ENCODE data around the gene KEL. TPM values are rescaled to one million over a fixed set of nuclear protein-coding genes. Genes with fewer than 3 reads are reported as not detected.

KEL gene
- total and polyA plus RNA-seq, 2 donors (not counting 3 experiments of a cell fraction or from before 2014, with no cell fraction given), result 0.30 to 1.2 TPM

DNA sequence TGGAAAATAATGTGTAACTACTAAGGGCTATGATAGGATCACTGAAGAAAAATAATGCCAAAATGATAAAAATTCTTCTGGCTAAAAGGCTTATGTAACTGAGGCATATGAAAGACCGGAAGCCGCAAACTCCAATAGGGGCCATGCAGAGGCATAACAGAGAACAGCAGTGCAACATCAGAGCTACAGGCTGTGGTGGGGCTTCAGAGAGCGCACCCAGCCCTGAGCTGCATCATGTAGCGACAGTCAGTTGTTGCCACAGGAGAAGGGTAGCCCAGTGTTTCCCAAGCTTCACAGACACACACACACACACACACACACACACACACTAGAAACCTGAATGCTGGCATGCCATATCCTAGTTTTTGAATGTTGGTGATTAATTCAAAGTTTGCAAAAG lies 13.6 kb downstream of the KEL start:
- no peaks in the 10 kb centered on the region for H4K20me1 ChIP-seq (replicated peaks; ENCODE audit: control insufficient read depth, extremely low read depth, insufficient read depth, low read length)
- no peak overlapping the region for H3K4me2 ChIP-seq (ENCODE audit: insufficient read depth, low read length)
- no peak overlapping the region for H3K9ac ChIP-seq (replicated peaks; ENCODE audit: extremely low read depth, insufficient read depth, low read length)
- no TSS peak for BruUV-seq (replicated peaks)
- no peaks in the 10 kb centered on the region for H3K36me3 ChIP-seq (ENCODE audit: control insufficient read depth in 2 of 2, extremely low read depth in 1 of 2, insufficient read depth in 2 of 2, low read length in 2 of 2)
- FAIRE-seq (no peak), DNase-seq (ENCODE audit: low read depth, low spot score) (no peak)
- no peaks in the 10 kb centered on the region for H3K9me1 ChIP-seq (replicated peaks; ENCODE audit: control insufficient read depth, extremely low read depth, insufficient read depth, low read length)
- H3K4me3 ChIP-seq (replicated peaks in 1 of 3; ENCODE audit: insufficient read depth in 1 of 3, low read depth in 1 of 3, low read length in 3 of 3), result no peak overlapping the region
- no peaks in the 10 kb centered on the region for H3K9me3 ChIP-seq (replicated peaks; ENCODE audit: control insufficient read depth, insufficient read depth, low read length)
- TF ChIP-seq GATA2 (IDR thresholded peaks at IDR 0.05; ENCODE audit: insufficient read depth, insufficient read length, low read depth, low read length) (no peak), MYC (IDR thresholded peaks at IDR 0.05; ENCODE audit: low read depth, low read length) (no peak)
- no peaks in the 10 kb centered on the region for H3K79me2 ChIP-seq (ENCODE audit: control insufficient read depth, insufficient read depth, low read length)
- no peaks in the 10 kb centered on the region for H3K4me1 ChIP-seq (ENCODE audit: control insufficient read depth, extremely low read depth, insufficient read depth, low read length)
- dilution Hi-C loops (cut with MboI; ENCODE audit: extremely low pct_ligation_motif_present, low sequenced_read_pairs) (no loop called here), intact Hi-C loops (cut with micrococcal nuclease) (no loop called here)
- no peak overlapping the region for H3K27ac ChIP-seq (ENCODE audit: insufficient read depth, low read depth, low read length)
- H3K27me3 ChIP-seq (ENCODE audit: control insufficient read depth in 2 of 2, insufficient read depth in 2 of 2, low read length in 2 of 2), result no peaks in the 10 kb centered on the region
- CTCF ChIA-PET, result no interaction called here
- no peak overlapping the region for H2AFZ ChIP-seq (ENCODE audit: low read depth, low read length)
- POLR2A ChIA-PET, result no interaction called here

DNA sequence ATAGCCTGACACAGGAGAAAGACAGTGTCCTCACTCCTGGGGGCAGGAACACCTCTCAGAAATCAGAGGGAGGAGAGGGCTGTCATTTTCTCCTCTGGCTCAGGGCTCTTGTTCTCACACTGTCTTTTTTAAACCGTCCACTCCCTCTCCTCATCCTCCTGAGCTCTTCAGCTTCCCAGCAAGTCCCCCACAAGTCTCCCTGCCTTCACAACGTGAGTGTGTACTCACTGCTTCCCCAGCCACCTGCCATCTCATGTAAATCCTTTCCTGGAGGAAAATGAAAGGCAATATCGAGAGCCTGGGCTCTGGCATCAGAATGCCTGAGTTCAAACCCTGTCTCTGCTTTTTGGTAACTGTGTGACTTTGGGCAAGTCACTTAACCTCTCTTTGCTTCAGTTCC lies 17.2 kb downstream of the KEL start:
- no TSS peak for BruUV-seq (replicated peaks)
- no peak overlapping the region for H3K9ac ChIP-seq (replicated peaks; ENCODE audit: extremely low read depth, insufficient read depth, low read length)
- H4K20me1 ChIP-seq (replicated peaks; ENCODE audit: control insufficient read depth, extremely low read depth, insufficient read depth, low read length), result no peaks in the 10 kb centered on the region
- dilution Hi-C loops (cut with MboI; ENCODE audit: extremely low pct_ligation_motif_present, low sequenced_read_pairs) (no loop called here), intact Hi-C loops (cut with micrococcal nuclease) (no loop called here)
- H2AFZ ChIP-seq (ENCODE audit: low read depth, low read length), result no peak overlapping the region
- H3K79me2 ChIP-seq (ENCODE audit: control insufficient read depth, insufficient read depth, low read length), result no peaks in the 10 kb centered on the region
- H3K36me3 ChIP-seq (ENCODE audit: control insufficient read depth in 2 of 2, extremely low read depth in 1 of 2, insufficient read depth in 2 of 2, low read length in 2 of 2), result no peaks in the 10 kb centered on the region
- ChIA-PET POLR2A (no interaction called here), CTCF (no interaction called here)
- H3K9me1 ChIP-seq (replicated peaks; ENCODE audit: control insufficient read depth, extremely low read depth, insufficient read depth, low read length), result no peaks in the 10 kb centered on the region
- DNase-seq (ENCODE audit: low read depth, low spot score) (no peak), FAIRE-seq (no peak)
- H3K27me3 ChIP-seq (ENCODE audit: control insufficient read depth in 2 of 2, insufficient read depth in 2 of 2, low read length in 2 of 2), result no peaks in the 10 kb centered on the region
- no peak overlapping the region for H3K4me3 ChIP-seq (replicated peaks in 1 of 3; ENCODE audit: insufficient read depth in 1 of 3, low read depth in 1 of 3, low read length in 3 of 3)
- H3K4me1 ChIP-seq (ENCODE audit: control insufficient read depth, extremely low read depth, insufficient read depth, low read length), result no peaks in the 10 kb centered on the region
- no peaks in the 10 kb centered on the region for H3K9me3 ChIP-seq (replicated peaks; ENCODE audit: control insufficient read depth, insufficient read depth, low read length)
- no peak for TF ChIP-seq EZH2 (IDR thresholded peaks at IDR 0.05; ENCODE audit: borderline replicate concordance, low read depth, low read length, severe bottlenecking)
- TF ChIP-seq POLR2AphosphoS5 (IDR thresholded peaks at IDR 0.05; ENCODE audit: insufficient read depth, low read depth, low read length), result no peak
- TF ChIP-seq, protein P1, sequence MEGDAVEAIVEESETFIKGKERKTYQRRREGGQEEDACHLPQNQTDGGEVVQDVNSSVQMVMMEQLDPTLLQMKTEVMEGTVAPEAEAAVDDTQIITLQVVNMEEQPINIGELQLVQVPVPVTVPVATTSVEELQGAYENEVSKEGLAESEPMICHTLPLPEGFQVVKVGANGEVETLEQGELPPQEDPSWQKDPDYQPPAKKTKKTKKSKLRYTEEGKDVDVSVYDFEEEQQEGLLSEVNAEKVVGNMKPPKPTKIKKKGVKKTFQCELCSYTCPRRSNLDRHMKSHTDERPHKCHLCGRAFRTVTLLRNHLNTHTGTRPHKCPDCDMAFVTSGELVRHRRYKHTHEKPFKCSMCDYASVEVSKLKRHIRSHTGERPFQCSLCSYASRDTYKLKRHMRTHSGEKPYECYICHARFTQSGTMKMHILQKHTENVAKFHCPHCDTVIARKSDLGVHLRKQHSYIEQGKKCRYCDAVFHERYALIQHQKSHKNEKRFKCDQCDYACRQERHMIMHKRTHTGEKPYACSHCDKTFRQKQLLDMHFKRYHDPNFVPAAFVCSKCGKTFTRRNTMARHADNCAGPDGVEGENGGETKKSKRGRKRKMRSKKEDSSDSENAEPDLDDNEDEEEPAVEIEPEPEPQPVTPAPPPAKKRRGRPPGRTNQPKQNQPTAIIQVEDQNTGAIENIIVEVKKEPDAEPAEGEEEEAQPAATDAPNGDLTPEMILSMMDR (IDR thresholded peaks at IDR 0.05; ENCODE audit: extremely low read depth in 1 of 2, insufficient read depth in 1 of 2, low read depth in 1 of 2, low read length in 2 of 2), result no peak
- no peak for TF ChIP-seq GATA2 (IDR thresholded peaks at IDR 0.05; ENCODE audit: insufficient read depth, insufficient read length, low read depth, low read length)
- no peak for TF ChIP-seq MYC (IDR thresholded peaks at IDR 0.05; ENCODE audit: low read depth, low read length)
- TF ChIP-seq JUN (IDR thresholded peaks at IDR 0.05; ENCODE audit: borderline replicate concordance, insufficient read depth, insufficient read length, low read depth), result no peak
- no peak for TF ChIP-seq FOS (IDR thresholded peaks at IDR 0.05; ENCODE audit: borderline replicate concordance, insufficient read depth, low read length)
- no peak for TF ChIP-seq POLR2A (IDR thresholded peaks at IDR 0.05; ENCODE audit: low read depth, low read length)
- TF ChIP-seq, protein P2, sequence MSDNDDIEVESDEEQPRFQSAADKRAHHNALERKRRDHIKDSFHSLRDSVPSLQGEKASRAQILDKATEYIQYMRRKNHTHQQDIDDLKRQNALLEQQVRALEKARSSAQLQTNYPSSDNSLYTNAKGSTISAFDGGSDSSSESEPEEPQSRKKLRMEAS (IDR thresholded peaks at IDR 0.05; ENCODE audit: insufficient read depth, insufficient read length), result no peak
- no peak overlapping the region for H3K27ac ChIP-seq (ENCODE audit: insufficient read depth, low read depth, low read length)
- H3K4me2 ChIP-seq (ENCODE audit: insufficient read depth, low read length), result no peak overlapping the region
